ENCODE measurements around the gene SMLR1.

- TF ChIP-seq, protein P1, sequence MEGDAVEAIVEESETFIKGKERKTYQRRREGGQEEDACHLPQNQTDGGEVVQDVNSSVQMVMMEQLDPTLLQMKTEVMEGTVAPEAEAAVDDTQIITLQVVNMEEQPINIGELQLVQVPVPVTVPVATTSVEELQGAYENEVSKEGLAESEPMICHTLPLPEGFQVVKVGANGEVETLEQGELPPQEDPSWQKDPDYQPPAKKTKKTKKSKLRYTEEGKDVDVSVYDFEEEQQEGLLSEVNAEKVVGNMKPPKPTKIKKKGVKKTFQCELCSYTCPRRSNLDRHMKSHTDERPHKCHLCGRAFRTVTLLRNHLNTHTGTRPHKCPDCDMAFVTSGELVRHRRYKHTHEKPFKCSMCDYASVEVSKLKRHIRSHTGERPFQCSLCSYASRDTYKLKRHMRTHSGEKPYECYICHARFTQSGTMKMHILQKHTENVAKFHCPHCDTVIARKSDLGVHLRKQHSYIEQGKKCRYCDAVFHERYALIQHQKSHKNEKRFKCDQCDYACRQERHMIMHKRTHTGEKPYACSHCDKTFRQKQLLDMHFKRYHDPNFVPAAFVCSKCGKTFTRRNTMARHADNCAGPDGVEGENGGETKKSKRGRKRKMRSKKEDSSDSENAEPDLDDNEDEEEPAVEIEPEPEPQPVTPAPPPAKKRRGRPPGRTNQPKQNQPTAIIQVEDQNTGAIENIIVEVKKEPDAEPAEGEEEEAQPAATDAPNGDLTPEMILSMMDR (IDR thresholded peaks at IDR 0.05) = no peak
- no peak for TF ChIP-seq POLR2AphosphoS5 (IDR thresholded peaks at IDR 0.05; ENCODE audit: low read depth, low read length)
Observed at GRCh38 chr6:130847001-130847910, 20.1 kb downstream of the SMLR1 start.

All from Panc1 (cell line).